ENCODE results near the gene HYDIN. TPM values are rescaled to one million over a fixed set of nuclear protein-coding genes. Genes with fewer than 3 reads are reported as not detected.

Gene HYDIN
- total and polyA plus RNA-seq, 4 donors, result 2.4 to 43.3 (median 18.9) TPM

- H3K27ac ChIP-seq (ENCODE audit: low read depth in 1 of 2, low read length in 1 of 2), result no peak overlapping the region
Observed at GRCh38 chr16:71188956-71189712, 41.4 kb downstream of the HYDIN start.

GRCh38 chr16:71185347-71185746 is 45.2 kb downstream of the HYDIN start:
- no peak for ATAC-seq (ENCODE audit: insufficient read depth, low FRiP score)
- 57 to 91% methylated on average over 1 of the region's 1 CpG for WGBS, 2 donors
- no peak overlapping the region for H3K9ac ChIP-seq (ENCODE audit: insufficient read depth in 1 of 2, low read length in 2 of 2)

More at GRCh38 chr16:71188956-71189712, 41.4 kb downstream of the HYDIN start:
- no peak for DNase-seq
- Histone ChIP-seq H3K4me1 (ENCODE audit: control insufficient read depth in 5 of 5, insufficient read depth in 5 of 5, low read length in 5 of 5) (no peaks in the 10 kb centered on the region), H3K36me3 (ENCODE audit: control insufficient read depth in 4 of 4, insufficient read depth in 4 of 4, low read length in 4 of 4) (no peaks in the 10 kb centered on the region), H3K4me3 (no peak overlapping the region), H3K9me3 (ENCODE audit: control insufficient read depth in 4 of 4, insufficient read depth in 3 of 4, low read length in 3 of 4) (peaks cover 0 to 3% (median 0%) of the 10 kb centered on the region in 4 donors), H3K27me3 (ENCODE audit: control insufficient read depth in 3 of 3, insufficient read depth in 3 of 3, low read length in 2 of 3) (no peaks in the 10 kb centered on the region), H3K9ac (ENCODE audit: insufficient read depth in 1 of 2, low read length in 2 of 2) (no peak overlapping the region)
- 93 to 95% methylated on average over 9 of the region's 9 CpGs for WGBS, 2 donors
- no peak for TF ChIP-seq CTCF (IDR thresholded peaks at IDR 0.05; ENCODE audit: control extremely low read depth, extremely low read depth)
- ATAC-seq (ENCODE audit: insufficient read depth, low FRiP score), result no peak

GRCh38 chr16:71179569-71179968 is 51.0 kb downstream of the HYDIN start:
- H3K27ac ChIP-seq (ENCODE audit: low read depth in 1 of 2, low read length in 1 of 2), result no peak overlapping the region
- no peak for TF ChIP-seq CTCF (IDR thresholded peaks at IDR 0.05; ENCODE audit: control extremely low read depth, extremely low read depth)
- peaks cover 0 to 3% (median 0%) of the 10 kb centered on the region in 4 donors for H3K9me3 ChIP-seq (ENCODE audit: control insufficient read depth in 4 of 4, insufficient read depth in 3 of 4, low read length in 3 of 4)
- DNase-seq (no peak), ATAC-seq (ENCODE audit: insufficient read depth, low FRiP score) (no peak)
- no peaks in the 10 kb centered on the region for H3K36me3 ChIP-seq (ENCODE audit: control insufficient read depth in 4 of 4, insufficient read depth in 4 of 4, low read length in 4 of 4)
- no peak overlapping the region for H3K9ac ChIP-seq (ENCODE audit: insufficient read depth in 1 of 2, low read length in 2 of 2)
- H3K4me1 ChIP-seq (ENCODE audit: control insufficient read depth in 5 of 5, insufficient read depth in 5 of 5, low read length in 5 of 5), result no peaks in the 10 kb centered on the region
- H3K27me3 ChIP-seq (ENCODE audit: control insufficient read depth in 3 of 3, insufficient read depth in 3 of 3, low read length in 2 of 3), result no peaks in the 10 kb centered on the region
- 94% methylated on average over 3 of the region's 3 CpGs for WGBS, 2 donors
- H3K4me3 ChIP-seq, result no peak overlapping the region

More at GRCh38 chr16:71185347-71185746, 45.2 kb downstream of the HYDIN start:
- H3K4me3 ChIP-seq, result no peak overlapping the region
- no peak for TF ChIP-seq CTCF (IDR thresholded peaks at IDR 0.05; ENCODE audit: control extremely low read depth, extremely low read depth)
- H3K27ac ChIP-seq (ENCODE audit: low read depth in 1 of 2, low read length in 1 of 2), result no peak overlapping the region
- H3K27me3 ChIP-seq (ENCODE audit: control insufficient read depth in 3 of 3, insufficient read depth in 3 of 3, low read length in 2 of 3), result no peaks in the 10 kb centered on the region
- no peaks in the 10 kb centered on the region for H3K36me3 ChIP-seq (ENCODE audit: control insufficient read depth in 4 of 4, insufficient read depth in 4 of 4, low read length in 4 of 4)
- H3K4me1 ChIP-seq (ENCODE audit: control insufficient read depth in 5 of 5, insufficient read depth in 5 of 5, low read length in 5 of 5), result no peaks in the 10 kb centered on the region
- H3K9me3 ChIP-seq (ENCODE audit: control insufficient read depth in 4 of 4, insufficient read depth in 3 of 4, low read length in 3 of 4), result peaks cover 0 to 3% (median 0%) of the 10 kb centered on the region in 4 donors
- peak in 2 of 3 donors; percentile 3 to 16 for DNase-seq
